ENCODE measurements around the gene FTH1. TPM values are rescaled to one million over a fixed set of nuclear protein-coding genes. Genes with fewer than 3 reads are reported as not detected.
A peak's percentile ranks its signal among the peaks of the same experiment; 100 is the strongest.

FTH1 gene
- total RNA-seq, 1 donor from 2014 or later = 4,616 TPM

GRCh38 chr11:61959114-61959513, 8.3 kb downstream of the FTH1 start:
- intact Hi-C loops (cut with DNase I) = no loop called here
- H3K36me3 ChIP-seq = peaks cover 28% of the 10 kb centered on the region
- peaks cover 10% of the 10 kb centered on the region for H3K27me3 ChIP-seq (ENCODE audit: low read depth)
- no peak overlapping the region for H3K27ac ChIP-seq
- no peaks in the 10 kb centered on the region for H3K9me3 ChIP-seq
- no peak for ATAC-seq
- H3K4me3 ChIP-seq = no peak overlapping the region
- no peak for TF ChIP-seq CTCF (IDR thresholded peaks at IDR 0.05)
- peaks cover 62% of the 10 kb centered on the region for H3K4me1 ChIP-seq
- DNase-seq = no peak

- Histone ChIP-seq H3K36me3 (peaks cover 23% of the 10 kb centered on the region), H3K4me3 (no peak overlapping the region), H3K27me3 (ENCODE audit: low read depth) (peaks cover 10% of the 10 kb centered on the region), H3K4me1 (peaks cover 57% of the 10 kb centered on the region), H3K27ac (no peak overlapping the region), H3K9me3 (no peaks in the 10 kb centered on the region)
- intact Hi-C loops (cut with DNase I) = no loop called here
- ATAC-seq = no peak
- DNase-seq = no peak
- TF ChIP-seq CTCF (IDR thresholded peaks at IDR 0.05) = no peak
These were observed 8.8 kb downstream of the FTH1 start for GRCh38 chr11:61958590-61958989.

GRCh38 chr11:61957021-61957770, 10.2 kb downstream of the FTH1 start:
- Histone ChIP-seq H3K9me3 (no peaks in the 10 kb centered on the region), H3K27ac (no peak overlapping the region), H3K4me3 (peak overlapping the region; percentile 57), H3K27me3 (ENCODE audit: low read depth) (peaks cover 10% of the 10 kb centered on the region), H3K4me1 (peaks cover 43% of the 10 kb centered on the region), H3K36me3 (peaks cover 13% of the 10 kb centered on the region)
- ATAC-seq (no peak), DNase-seq (no peak)
- no peak for TF ChIP-seq CTCF (IDR thresholded peaks at IDR 0.05)
- intact Hi-C loops (cut with DNase I) = no loop called here

- Histone ChIP-seq H3K27ac (peak overlapping the region; percentile 90), H3K4me1 (peaks cover 35% of the 10 kb centered on the region), H3K9me3 (no peaks in the 10 kb centered on the region), H3K4me3 (peak overlapping the region; percentile 57), H3K27me3 (ENCODE audit: low read depth) (peaks cover 10% of the 10 kb centered on the region), H3K36me3 (peaks cover 13% of the 10 kb centered on the region)
- TF ChIP-seq CTCF (IDR thresholded peaks at IDR 0.05) = no peak
- ATAC-seq (no peak), DNase-seq (no peak)
- intact Hi-C loops (cut with DNase I) = no loop called here
These were observed 11.0 kb downstream of the FTH1 start for GRCh38 chr11:61956191-61957020.

GRCh38 chr11:61955422-61956135, 11.9 kb downstream of the FTH1 start:
- H3K27me3 ChIP-seq (ENCODE audit: low read depth) = peaks cover 10% of the 10 kb centered on the region
- DNase-seq = peak; percentile 74
- peaks cover 27% of the 10 kb centered on the region for H3K4me1 ChIP-seq
- peak overlapping the region; percentile 57 for H3K4me3 ChIP-seq
- H3K9me3 ChIP-seq = no peaks in the 10 kb centered on the region
- peak; percentile 57 to 61 for ATAC-seq
- intact Hi-C loops (cut with DNase I) = no loop called here
- peaks cover 13% of the 10 kb centered on the region for H3K36me3 ChIP-seq
- peak overlapping the region; percentile 90 for H3K27ac ChIP-seq
- TF ChIP-seq CTCF (IDR thresholded peaks at IDR 0.05) = no peak

All from lower lobe of right lung (tissue), 2 donors.